ENCODE results near the gene GALNT1. TPM values are rescaled to one million over a fixed set of nuclear protein-coding genes. Genes with fewer than 3 reads are reported as not detected.

The GALNT1 gene
- total RNA-seq, 1 donor from 2014 or later: 65.3 TPM

GRCh38 chr18:35639296-35639695 is 57.8 kb downstream of the GALNT1 start:
- Mint-ChIP-seq H3K4me1 (ENCODE audit: low read depth, unreplicated experiment) (no peaks in the 10 kb centered on the region), H3K9me3 (ENCODE audit: unreplicated experiment) (peaks cover 1% of the 10 kb centered on the region), H3K27ac (ENCODE audit: unreplicated experiment) (no peak overlapping the region), H3K4me3 (ENCODE audit: unreplicated experiment) (no peak overlapping the region), H3K36me3 (ENCODE audit: unreplicated experiment) (peaks cover 7% of the 10 kb centered on the region), H3K27me3 (ENCODE audit: unreplicated experiment) (no peaks in the 10 kb centered on the region)
- no peak for DNase-seq
- TF ChIP-seq, protein P1, sequence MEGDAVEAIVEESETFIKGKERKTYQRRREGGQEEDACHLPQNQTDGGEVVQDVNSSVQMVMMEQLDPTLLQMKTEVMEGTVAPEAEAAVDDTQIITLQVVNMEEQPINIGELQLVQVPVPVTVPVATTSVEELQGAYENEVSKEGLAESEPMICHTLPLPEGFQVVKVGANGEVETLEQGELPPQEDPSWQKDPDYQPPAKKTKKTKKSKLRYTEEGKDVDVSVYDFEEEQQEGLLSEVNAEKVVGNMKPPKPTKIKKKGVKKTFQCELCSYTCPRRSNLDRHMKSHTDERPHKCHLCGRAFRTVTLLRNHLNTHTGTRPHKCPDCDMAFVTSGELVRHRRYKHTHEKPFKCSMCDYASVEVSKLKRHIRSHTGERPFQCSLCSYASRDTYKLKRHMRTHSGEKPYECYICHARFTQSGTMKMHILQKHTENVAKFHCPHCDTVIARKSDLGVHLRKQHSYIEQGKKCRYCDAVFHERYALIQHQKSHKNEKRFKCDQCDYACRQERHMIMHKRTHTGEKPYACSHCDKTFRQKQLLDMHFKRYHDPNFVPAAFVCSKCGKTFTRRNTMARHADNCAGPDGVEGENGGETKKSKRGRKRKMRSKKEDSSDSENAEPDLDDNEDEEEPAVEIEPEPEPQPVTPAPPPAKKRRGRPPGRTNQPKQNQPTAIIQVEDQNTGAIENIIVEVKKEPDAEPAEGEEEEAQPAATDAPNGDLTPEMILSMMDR (IDR thresholded peaks at IDR 0.05; ENCODE audit: partially characterized antibody, unreplicated experiment): no peak

DNA sequence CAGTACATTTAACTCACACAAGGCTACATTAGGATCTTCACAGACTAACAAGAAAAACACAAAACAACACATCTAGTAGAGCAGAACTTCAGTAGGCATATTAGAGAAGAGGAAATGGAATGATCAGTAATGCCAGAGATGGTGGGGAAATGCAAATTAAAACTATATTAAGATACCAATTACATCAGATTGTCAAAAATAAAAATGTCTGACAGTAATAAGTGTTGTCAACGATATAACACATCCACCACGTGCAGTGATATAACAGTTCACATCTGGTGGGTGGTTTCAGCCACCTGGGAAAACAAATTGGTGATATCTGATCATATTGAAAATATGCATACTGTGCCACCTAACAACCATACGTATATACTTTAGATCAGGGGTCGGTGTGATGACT is 59.9 kb downstream of the GALNT1 start:
- Mint-ChIP-seq H3K9me3 (ENCODE audit: unreplicated experiment) (peaks cover 1% of the 10 kb centered on the region), H3K27ac (ENCODE audit: unreplicated experiment) (no peak overlapping the region), H3K36me3 (ENCODE audit: unreplicated experiment) (peaks cover 13% of the 10 kb centered on the region), H3K4me3 (ENCODE audit: unreplicated experiment) (no peak overlapping the region), H3K4me1 (ENCODE audit: low read depth, unreplicated experiment) (no peaks in the 10 kb centered on the region), H3K27me3 (ENCODE audit: unreplicated experiment) (peaks cover 4% of the 10 kb centered on the region)
- no peak for DNase-seq
- TF ChIP-seq, protein P1 (IDR thresholded peaks at IDR 0.05; ENCODE audit: partially characterized antibody, unreplicated experiment): no peak

DNA sequence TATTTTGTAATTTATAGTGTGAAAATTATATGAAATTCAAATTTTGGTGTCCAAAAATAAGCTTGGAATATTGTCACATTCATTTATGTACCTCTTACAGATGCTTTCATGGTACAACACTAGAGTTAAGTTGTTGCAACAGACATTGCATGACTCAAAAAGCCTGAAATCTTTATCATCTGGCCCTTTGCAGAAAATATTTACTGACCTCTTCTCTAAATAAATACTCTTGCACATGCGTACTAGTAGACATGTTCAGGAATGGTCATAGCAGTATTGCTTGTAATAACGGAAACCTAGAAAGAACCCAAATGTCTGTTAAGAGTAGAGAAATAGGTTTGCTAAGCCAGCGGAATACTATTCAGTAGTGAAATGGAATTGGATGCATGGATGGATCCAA is 60.4 kb downstream of the GALNT1 start:
- H3K9me3 Mint-ChIP-seq (ENCODE audit: unreplicated experiment): peaks cover 1% of the 10 kb centered on the region
- TF ChIP-seq, protein P1 (IDR thresholded peaks at IDR 0.05; ENCODE audit: partially characterized antibody, unreplicated experiment): no peak

DNA sequence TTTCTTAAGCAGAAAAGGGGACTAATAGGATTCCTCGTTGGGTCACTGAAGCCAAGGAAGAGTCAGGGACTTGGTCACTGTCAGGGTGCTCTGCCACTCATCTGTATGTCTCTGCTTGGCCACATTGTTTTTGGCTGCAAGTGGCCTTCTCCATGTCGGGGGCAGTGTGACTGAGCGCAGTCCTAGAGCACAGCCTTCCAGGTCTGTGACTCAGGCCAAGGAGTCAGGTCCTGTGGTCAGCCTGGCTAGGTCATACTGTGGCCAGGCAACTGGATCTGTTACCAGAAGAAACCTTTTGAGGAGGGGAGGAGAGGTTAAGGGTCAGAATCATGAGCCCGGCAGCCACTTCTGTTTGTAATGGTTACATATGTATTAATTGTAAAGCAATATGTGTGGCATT is 61.3 kb downstream of the GALNT1 start:
- Mint-ChIP-seq H3K27me3 (ENCODE audit: unreplicated experiment) (peaks cover 4% of the 10 kb centered on the region), H3K27ac (ENCODE audit: unreplicated experiment) (no peak overlapping the region), H3K9me3 (ENCODE audit: unreplicated experiment) (peaks cover 1% of the 10 kb centered on the region), H3K36me3 (ENCODE audit: unreplicated experiment) (peaks cover 11% of the 10 kb centered on the region), H3K4me1 (ENCODE audit: low read depth, unreplicated experiment) (no peaks in the 10 kb centered on the region), H3K4me3 (ENCODE audit: unreplicated experiment) (no peak overlapping the region)
- TF ChIP-seq, protein P1 (IDR thresholded peaks at IDR 0.05; ENCODE audit: partially characterized antibody, unreplicated experiment): no peak
- DNase-seq: no peak

More for the DNA sequence above, 60.4 kb downstream of the GALNT1 start:
- no peak for DNase-seq
- Mint-ChIP-seq H3K4me1 (ENCODE audit: low read depth, unreplicated experiment) (no peaks in the 10 kb centered on the region), H3K27ac (ENCODE audit: unreplicated experiment) (no peak overlapping the region), H3K4me3 (ENCODE audit: unreplicated experiment) (no peak overlapping the region), H3K27me3 (ENCODE audit: unreplicated experiment) (peaks cover 4% of the 10 kb centered on the region), H3K36me3 (ENCODE audit: unreplicated experiment) (peaks cover 14% of the 10 kb centered on the region)

DNA sequence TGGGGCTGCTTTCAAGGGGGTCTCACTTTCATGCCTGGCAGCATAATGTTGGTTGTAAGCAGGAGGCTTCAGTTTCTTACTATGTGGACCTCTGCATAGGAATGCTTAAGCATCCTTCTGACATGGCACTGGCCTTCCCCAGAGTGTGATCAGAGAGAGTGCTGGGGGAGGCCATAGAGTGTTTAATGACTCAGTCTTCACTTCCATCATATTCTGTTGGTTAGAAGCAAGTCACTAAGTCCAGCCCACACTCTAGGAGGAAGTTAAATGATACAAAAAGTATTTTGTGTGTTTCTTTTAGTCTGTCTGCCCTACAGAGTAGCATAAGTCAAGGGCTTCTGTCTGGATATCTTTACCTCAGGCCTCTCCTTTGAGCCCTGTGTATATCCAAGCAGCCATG is 64.9 kb downstream of the GALNT1 start:
- DNase-seq: no peak
- Mint-ChIP-seq H3K9me3 (ENCODE audit: unreplicated experiment) (peaks cover 6% of the 10 kb centered on the region), H3K4me3 (ENCODE audit: unreplicated experiment) (no peak overlapping the region), H3K27ac (ENCODE audit: unreplicated experiment) (no peak overlapping the region), H3K4me1 (ENCODE audit: low read depth, unreplicated experiment) (no peaks in the 10 kb centered on the region), H3K36me3 (ENCODE audit: unreplicated experiment) (peaks cover 22% of the 10 kb centered on the region), H3K27me3 (ENCODE audit: unreplicated experiment) (peaks cover 4% of the 10 kb centered on the region)
- TF ChIP-seq, protein P1 (IDR thresholded peaks at IDR 0.05; ENCODE audit: partially characterized antibody, unreplicated experiment): no peak

Measured in glutamatergic neuron (in vitro differentiated cells).